DOHH2 (cell line): ENCODE results near the gene P2RY4.

Experiments used
- H3F3A ChIP-seq: fragments of 200-600 bp; sonication (generic), shearing (Covaris generic); 2 replicates; pipeline ENCODE4 v1.6.0; 2016; ENCODE audit warnings: antibody characterized with exemption, mild to moderate bottlenecking; ENCODE audit not compliant: control insufficient read depth, insufficient read depth
- H3K27ac ChIP-seq: fragments of 200-600 bp; sonication (generic); 2 replicates; pipeline ENCODE4 v1.5.1; 2014; ENCODE audit warnings: low read depth, mild to moderate bottlenecking, low read length, moderate library complexity
- H3K27me3 ChIP-seq: fragments of 200-600 bp; sonication (generic); 2 replicates; pipeline ENCODE4 v1.6.1; 2014; ENCODE audit warnings: mild to moderate bottlenecking, low read length, mixed read lengths; ENCODE audit not compliant: control insufficient read depth
- H3K36me3 ChIP-seq: fragments of 200-600 bp; sonication (generic); 2 replicates; pipeline ENCODE4 v1.6.1; 2014; ENCODE audit warnings: mild to moderate bottlenecking, low read length, moderate library complexity, mixed read lengths; ENCODE audit not compliant: control insufficient read depth
- H3K4me1 ChIP-seq: fragments of 200-600 bp; sonication (generic); 2 replicates; pipeline ENCODE4 v1.6.1; 2014; ENCODE audit warnings: mild to moderate bottlenecking, low read length, mixed read lengths; ENCODE audit not compliant: control insufficient read depth
- H3K4me2 ChIP-seq: fragments of 200-600 bp; sonication (generic); 2 replicates; pipeline ENCODE4 v1.6.0; 2014; ENCODE audit warnings: mild to moderate bottlenecking, low read length, moderate library complexity
- H3K4me3 ChIP-seq: fragments of 200-600 bp; sonication (generic); 2 replicates; pipeline ENCODE4 v1.5.1; 2014; ENCODE audit warnings: mild to moderate bottlenecking, low read length, mixed read lengths
- H3K79me2 ChIP-seq: fragments of 200-600 bp; sonication (generic); 2 replicates; pipeline ENCODE4 v1.6.1; 2014; ENCODE audit warnings: mild to moderate bottlenecking, low read length, mixed read lengths; ENCODE audit not compliant: control insufficient read depth
- H3K9me2 ChIP-seq: fragments of 200-600 bp; sonication (generic); replicated peaks from 2 replicates; pipeline ENCODE4 v1.6.1; 2014; ENCODE audit warnings: mild to moderate bottlenecking, low read length, mixed read lengths; ENCODE audit not compliant: control insufficient read depth
- H3K9me3 ChIP-seq: fragments of 200-600 bp; sonication (generic); 2 replicates; pipeline ENCODE4 v1.6.1; 2014; ENCODE audit warnings: antibody characterized with exemption, low read length, mixed read lengths; ENCODE audit not compliant: control insufficient read depth, insufficient read depth
- H4K20me1 ChIP-seq: fragments of 200-600 bp; sonication (generic); 2 replicates; pipeline ENCODE4 v1.6.0; 2014; ENCODE audit warnings: low read depth, mild to moderate bottlenecking, antibody characterized with exemption, low read length, moderate library complexity; ENCODE audit not compliant: control insufficient read depth, insufficient read depth
- EZH2phosphoT487 ChIP-seq: fragments of 200-600 bp; sonication (generic); IDR thresholded peaks from 2 replicates; pipeline ENCODE4 v1.6.1; 2017; ENCODE audit warnings: borderline replicate concordance, mild to moderate bottlenecking, antibody characterized with exemption, low read length, moderate library complexity, mixed read lengths
- TF ChIP-seq, protein P1 (sequence below): fragments of 200-600 bp; sonication (generic); IDR thresholded peaks from one replicate; pipeline ENCODE4 v1.5.1; 2014; ENCODE audit warnings: antibody characterized with exemption, mild to moderate bottlenecking, low read depth, low read length; ENCODE audit not compliant: poor library complexity, severe bottlenecking

P2RY4 gene

DNA sequence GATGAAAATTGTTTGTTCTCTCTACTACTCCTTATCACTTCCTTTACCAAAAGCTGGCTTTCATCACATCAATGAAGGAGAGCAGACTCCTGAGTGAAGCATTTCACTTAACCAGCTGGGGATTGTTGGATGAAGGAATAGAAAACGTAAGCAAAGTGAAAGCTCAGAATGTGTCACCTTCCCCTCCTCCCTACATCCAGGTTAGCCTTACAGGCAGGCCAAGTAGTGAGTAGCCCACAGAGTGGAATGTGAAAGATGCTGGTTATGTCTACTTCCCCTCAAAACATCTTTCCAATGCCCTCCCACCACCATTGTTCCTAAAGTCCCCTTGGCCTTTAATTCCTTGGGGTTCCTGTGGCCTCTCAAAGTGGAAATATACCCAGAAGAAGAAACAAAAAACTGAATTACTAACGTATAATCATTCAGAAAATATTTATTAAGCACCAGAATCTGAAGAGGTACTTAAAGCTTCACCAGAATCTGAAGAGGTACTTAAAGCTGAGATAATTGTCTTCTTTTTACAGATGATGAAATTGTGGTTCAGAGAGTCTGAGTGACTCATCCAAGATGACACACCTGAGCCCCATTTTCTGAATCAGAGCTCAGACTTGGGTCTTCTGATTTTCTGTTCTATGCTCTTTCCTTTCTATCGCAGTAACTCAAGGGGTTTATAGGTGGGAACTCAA is 6.5 kb downstream of the P2RY4 start:
- no peaks in the 10 kb centered on the region for H3F3A ChIP-seq
- H3K79me2 ChIP-seq: no peaks in the 10 kb centered on the region
- no peak overlapping the region for H3K4me2 ChIP-seq
- no peak overlapping the region for H3K4me3 ChIP-seq
- no peaks in the 10 kb centered on the region for H3K4me1 ChIP-seq
- H3K9me3 ChIP-seq: no peaks in the 10 kb centered on the region
- no peak overlapping the region for H3K27ac ChIP-seq
- H3K9me2 ChIP-seq: no peaks in the 10 kb centered on the region
- H4K20me1 ChIP-seq: no peaks in the 10 kb centered on the region
- H3K27me3 ChIP-seq: no peaks in the 10 kb centered on the region
- no peaks in the 10 kb centered on the region for H3K36me3 ChIP-seq
- TF ChIP-seq, protein P1, sequence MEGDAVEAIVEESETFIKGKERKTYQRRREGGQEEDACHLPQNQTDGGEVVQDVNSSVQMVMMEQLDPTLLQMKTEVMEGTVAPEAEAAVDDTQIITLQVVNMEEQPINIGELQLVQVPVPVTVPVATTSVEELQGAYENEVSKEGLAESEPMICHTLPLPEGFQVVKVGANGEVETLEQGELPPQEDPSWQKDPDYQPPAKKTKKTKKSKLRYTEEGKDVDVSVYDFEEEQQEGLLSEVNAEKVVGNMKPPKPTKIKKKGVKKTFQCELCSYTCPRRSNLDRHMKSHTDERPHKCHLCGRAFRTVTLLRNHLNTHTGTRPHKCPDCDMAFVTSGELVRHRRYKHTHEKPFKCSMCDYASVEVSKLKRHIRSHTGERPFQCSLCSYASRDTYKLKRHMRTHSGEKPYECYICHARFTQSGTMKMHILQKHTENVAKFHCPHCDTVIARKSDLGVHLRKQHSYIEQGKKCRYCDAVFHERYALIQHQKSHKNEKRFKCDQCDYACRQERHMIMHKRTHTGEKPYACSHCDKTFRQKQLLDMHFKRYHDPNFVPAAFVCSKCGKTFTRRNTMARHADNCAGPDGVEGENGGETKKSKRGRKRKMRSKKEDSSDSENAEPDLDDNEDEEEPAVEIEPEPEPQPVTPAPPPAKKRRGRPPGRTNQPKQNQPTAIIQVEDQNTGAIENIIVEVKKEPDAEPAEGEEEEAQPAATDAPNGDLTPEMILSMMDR: no peak
- TF ChIP-seq EZH2phosphoT487: no peak

- no peaks in the 10 kb centered on the region for H3K4me1 ChIP-seq
- no peaks in the 10 kb centered on the region for H3K36me3 ChIP-seq
- H3K27me3 ChIP-seq: no peaks in the 10 kb centered on the region
- no peaks in the 10 kb centered on the region for H3K9me3 ChIP-seq
- H3K79me2 ChIP-seq: no peaks in the 10 kb centered on the region
- no peak overlapping the region for H3K27ac ChIP-seq
- H4K20me1 ChIP-seq: no peaks in the 10 kb centered on the region
- H3F3A ChIP-seq: no peaks in the 10 kb centered on the region
- H3K4me3 ChIP-seq: no peak overlapping the region
- TF ChIP-seq, protein P1: no peak
- TF ChIP-seq EZH2phosphoT487: no peak
- no peaks in the 10 kb centered on the region for H3K9me2 ChIP-seq
- H3K4me2 ChIP-seq: no peak overlapping the region
Observed at GRCh38 chrX:70252491-70252890, 7.5 kb downstream of the P2RY4 start.

DNA sequence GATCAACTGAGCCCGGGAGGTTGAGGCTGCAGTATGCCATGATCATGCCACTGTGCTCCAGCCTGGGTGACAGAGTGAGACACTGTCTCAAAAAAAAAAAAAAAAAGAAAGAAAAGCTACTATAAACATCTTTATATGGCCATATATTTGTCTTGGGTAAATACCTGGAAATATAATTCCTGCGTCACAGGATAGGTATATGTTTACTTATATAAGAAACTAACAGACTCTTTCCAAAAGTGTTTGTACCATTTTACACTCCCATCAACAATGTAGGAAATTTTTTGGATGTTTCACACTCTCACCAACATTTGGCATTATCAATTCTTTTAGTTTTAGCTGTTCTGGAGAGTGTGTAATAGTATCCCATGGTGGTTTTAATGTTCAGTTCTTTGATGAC is 12.8 kb downstream of the P2RY4 start:
- H4K20me1 ChIP-seq: no peaks in the 10 kb centered on the region
- H3K4me2 ChIP-seq: no peak overlapping the region
- no peaks in the 10 kb centered on the region for H3K4me1 ChIP-seq
- no peaks in the 10 kb centered on the region for H3K79me2 ChIP-seq
- no peaks in the 10 kb centered on the region for H3F3A ChIP-seq
- no peaks in the 10 kb centered on the region for H3K36me3 ChIP-seq
- H3K9me3 ChIP-seq: no peaks in the 10 kb centered on the region
- no peak overlapping the region for H3K27ac ChIP-seq
- H3K27me3 ChIP-seq: no peaks in the 10 kb centered on the region
- no peaks in the 10 kb centered on the region for H3K9me2 ChIP-seq
- TF ChIP-seq, protein P1: no peak
- no peak for TF ChIP-seq EZH2phosphoT487
- H3K4me3 ChIP-seq: no peak overlapping the region
